CD4-positive, CD25-positive, alpha-beta regulatory T cell (primary cell): ENCODE results near the gene WNT5A. TPM values are rescaled to one million over a fixed set of nuclear protein-coding genes. Genes with fewer than 3 reads are reported as not detected.

Experiments
- ATAC-seq, 2 donors: fragments of 150-1000 bp; cut with Tn5 transposase; one replicate each; pipeline ENCODE4 v1.10.0; 2021; ENCODE audit warnings: low read depth in 2 of 2, moderate number of reproducible peaks in 2 of 2, moderate library complexity in 1 of 2
- DNase-seq, 3 donors: peaks; one replicate each; pipeline versions ENCODE4 v3.0.0 to v3.0.0-alpha.2; 2012 to 2022; ENCODE audit warnings: mixed read lengths in 1 of 3
- H3K27ac ChIP-seq: one replicate; pipeline ENCODE4 v1.7.0; 2013; ENCODE audit warnings: mild to moderate bottlenecking, low read length; ENCODE audit not compliant: insufficient read depth, poor library complexity, severe bottlenecking
- H3K27me3 ChIP-seq: one replicate; pipeline ENCODE4 v1.7.0; 2013; ENCODE audit warnings: low read length; ENCODE audit not compliant: control insufficient read depth, insufficient read depth
- H3K36me3 ChIP-seq: one replicate; pipeline ENCODE4 v1.7.0; 2013; ENCODE audit warnings: mild to moderate bottlenecking, low read length, moderate library complexity; ENCODE audit not compliant: control insufficient read depth, insufficient read depth
- H3K4me1 ChIP-seq: 2 replicates; pipeline ENCODE4 v1.7.0; 2013; ENCODE audit warnings: mild to moderate bottlenecking, low read length; ENCODE audit not compliant: insufficient read depth, control insufficient read depth, poor library complexity, severe bottlenecking
- H3K4me3 ChIP-seq: one replicate; pipeline ENCODE4 v1.7.0; 2013; ENCODE audit warnings: low read depth, mild to moderate bottlenecking, low read length, moderate library complexity
- H3K9me3 ChIP-seq, 2 experiments: 1 replicate in 1 of 2; 2 replicates in 1 of 2; pipeline ENCODE4 v1.7.0; 2013; ENCODE audit warnings: low read length in 2 of 2, mild to moderate bottlenecking in 1 of 2, moderate library complexity in 1 of 2; ENCODE audit not compliant: control insufficient read depth in 2 of 2
- H3K27ac Mint-ChIP-seq, 3 donors: one replicate each; pipeline ENCODE4 v1.8.0; 2020 to 2022; ENCODE audit warnings: mild to moderate bottlenecking in 3 of 3, mixed read lengths in 3 of 3, moderate library complexity in 2 of 3
- H3K27me3 Mint-ChIP-seq: one replicate; pipeline ENCODE4 v1.8.0; 2022; ENCODE audit warnings: mild to moderate bottlenecking, mixed read lengths
- H3K36me3 Mint-ChIP-seq: one replicate; pipeline ENCODE4 v1.8.0; 2020; ENCODE audit warnings: mixed read lengths
- H3K4me1 Mint-ChIP-seq, 4 donors: one replicate each; pipeline ENCODE4 v1.8.0; 2020 to 2022; ENCODE audit warnings: mixed read lengths in 4 of 4, mild to moderate bottlenecking in 1 of 4
- H3K4me3 Mint-ChIP-seq, 4 donors: one replicate each; pipeline ENCODE4 v1.8.0; 2020 to 2022; ENCODE audit warnings: mild to moderate bottlenecking in 4 of 4, mixed read lengths in 4 of 4, moderate library complexity in 3 of 4
- H3K9me3 Mint-ChIP-seq, 7 donors: one replicate each; pipeline ENCODE4 v1.8.0; 2020 to 2022; ENCODE audit warnings: mixed read lengths in 7 of 7, mild to moderate bottlenecking in 3 of 7, moderate library complexity in 2 of 7
- polyA plus RNA-seq, 4 donors: library from polyadenylated mRNA; unstranded; fragments of 300-500 nt; fragmentation: Illumina TruSeq; gene quantifications; one replicate each; pipeline ENCODE4 v1.2.3, GENCODE V29; 2021
- total RNA-seq: library from RNA; stranded (reverse); gene quantifications from one replicate; pipeline ENCODE4 v1.2.3, GENCODE V29; 2022

Gene WNT5A
- total and polyA plus RNA-seq, 5 donors from 2014 or later, result not detected

GRCh38 chr3:55484191-55484689, 2.9 kb downstream of the WNT5A start:
- Histone ChIP-seq H3K27me3 (peaks cover 14% of the 10 kb centered on the region), H3K36me3 (no peaks in the 10 kb centered on the region), H3K4me3 (no peak overlapping the region), H3K4me1 (peaks cover 3% of the 10 kb centered on the region), H3K9me3 (no peaks in the 10 kb centered on the region), H3K27ac (no peak overlapping the region)
- peaks cover 0 to 4% (median 0%) of the 10 kb centered on the region in 7 donors for H3K9me3 Mint-ChIP-seq
- H3K36me3 Mint-ChIP-seq, result no peaks in the 10 kb centered on the region
- no peak overlapping the region for H3K4me3 Mint-ChIP-seq
- peaks cover 0 to 13% (median 6%) of the 10 kb centered on the region in 4 donors for H3K4me1 Mint-ChIP-seq
- H3K27me3 Mint-ChIP-seq, result peaks cover 81% of the 10 kb centered on the region
- ATAC-seq, result no peak
- DNase-seq, result no peak
- H3K27ac Mint-ChIP-seq, result peak overlapping the region in 1 of 3 donors; percentile 60

GRCh38 chr3:55483196-55484095, 3.7 kb downstream of the WNT5A start:
- Mint-ChIP-seq H3K9me3 (peaks cover 0 to 4% (median 0%) of the 10 kb centered on the region in 7 donors), H3K4me3 (no peak overlapping the region), H3K36me3 (no peaks in the 10 kb centered on the region), H3K4me1 (peaks cover 0 to 13% (median 6%) of the 10 kb centered on the region in 4 donors), H3K27ac (peak overlapping the region in 1 of 3 donors; percentile 60), H3K27me3 (peaks cover 77% of the 10 kb centered on the region)
- DNase-seq (no peak), ATAC-seq (no peak)
- H3K9me3 ChIP-seq, result no peaks in the 10 kb centered on the region
- no peak overlapping the region for H3K27ac ChIP-seq
- peaks cover 12% of the 10 kb centered on the region for H3K27me3 ChIP-seq
- no peak overlapping the region for H3K4me3 ChIP-seq
- H3K4me1 ChIP-seq, result peaks cover 3% of the 10 kb centered on the region
- H3K36me3 ChIP-seq, result no peaks in the 10 kb centered on the region

- no peaks in the 10 kb centered on the region for H3K9me3 ChIP-seq
- no peak overlapping the region for H3K4me3 ChIP-seq
- ATAC-seq (no peak), DNase-seq (no peak)
- peaks cover 0 to 13% (median 6%) of the 10 kb centered on the region in 4 donors for H3K4me1 Mint-ChIP-seq
- peaks cover 14% of the 10 kb centered on the region for H3K27me3 ChIP-seq
- no peak overlapping the region for H3K4me3 Mint-ChIP-seq
- no peak overlapping the region for H3K27ac Mint-ChIP-seq
- H3K4me1 ChIP-seq, result no peaks in the 10 kb centered on the region
- peaks cover 79% of the 10 kb centered on the region for H3K27me3 Mint-ChIP-seq
- peaks cover 0 to 4% (median 0%) of the 10 kb centered on the region in 7 donors for H3K9me3 Mint-ChIP-seq
- no peak overlapping the region for H3K27ac ChIP-seq
- H3K36me3 ChIP-seq, result no peaks in the 10 kb centered on the region
- H3K36me3 Mint-ChIP-seq, result no peaks in the 10 kb centered on the region
Measured at GRCh38 chr3:55482496-55483195, 4.5 kb downstream of the WNT5A start.

GRCh38 chr3:55481744-55482495, 5.2 kb downstream of the WNT5A start:
- peaks cover 0 to 13% (median 6%) of the 10 kb centered on the region in 4 donors for H3K4me1 Mint-ChIP-seq
- peaks cover 74% of the 10 kb centered on the region for H3K27me3 Mint-ChIP-seq
- DNase-seq (no peak), ATAC-seq (no peak)
- no peaks in the 10 kb centered on the region for H3K36me3 Mint-ChIP-seq
- H3K27ac Mint-ChIP-seq, result no peak overlapping the region
- H3K4me3 ChIP-seq, result no peak overlapping the region
- H3K27ac ChIP-seq, result no peak overlapping the region
- H3K4me3 Mint-ChIP-seq, result no peak overlapping the region
- H3K9me3 Mint-ChIP-seq, result peaks cover 0 to 4% (median 0%) of the 10 kb centered on the region in 7 donors
- no peaks in the 10 kb centered on the region for H3K36me3 ChIP-seq
- H3K9me3 ChIP-seq, result no peaks in the 10 kb centered on the region
- no peaks in the 10 kb centered on the region for H3K4me1 ChIP-seq
- peaks cover 14% of the 10 kb centered on the region for H3K27me3 ChIP-seq

GRCh38 chr3:55480911-55481743, 6.0 kb downstream of the WNT5A start:
- H3K4me3 ChIP-seq, result no peak overlapping the region

GRCh38 chr3:55477306-55478303, 9.5 kb downstream of the WNT5A start:
- H3K27me3 Mint-ChIP-seq, result peaks cover 35% of the 10 kb centered on the region
- H3K27ac Mint-ChIP-seq, result no peak overlapping the region
- H3K27ac ChIP-seq, result no peak overlapping the region
- peaks cover 0 to 2% (median 0%) of the 10 kb centered on the region in 7 donors for H3K9me3 Mint-ChIP-seq
- no peaks in the 10 kb centered on the region for H3K4me1 Mint-ChIP-seq
- H3K4me1 ChIP-seq, result no peaks in the 10 kb centered on the region
- no peak overlapping the region for H3K4me3 Mint-ChIP-seq
- ATAC-seq, result no peak
- no peaks in the 10 kb centered on the region for H3K36me3 Mint-ChIP-seq
- H3K4me3 ChIP-seq, result no peak overlapping the region
- H3K36me3 ChIP-seq, result no peaks in the 10 kb centered on the region
- no peak for DNase-seq
- no peaks in the 10 kb centered on the region for H3K9me3 ChIP-seq
- peaks cover 13% of the 10 kb centered on the region for H3K27me3 ChIP-seq

More at GRCh38 chr3:55480911-55481743, 6.0 kb downstream of the WNT5A start:
- Histone ChIP-seq H3K27me3 (peaks cover 14% of the 10 kb centered on the region), H3K36me3 (no peaks in the 10 kb centered on the region), H3K9me3 (no peaks in the 10 kb centered on the region), H3K27ac (no peak overlapping the region), H3K4me1 (no peaks in the 10 kb centered on the region)
- peaks cover 66% of the 10 kb centered on the region for H3K27me3 Mint-ChIP-seq
- no peak overlapping the region for H3K4me3 Mint-ChIP-seq
- peaks cover 0 to 4% (median 0%) of the 10 kb centered on the region in 7 donors for H3K9me3 Mint-ChIP-seq
- H3K27ac Mint-ChIP-seq, result no peak overlapping the region
- DNase-seq, result no peak
- no peak for ATAC-seq
- H3K4me1 Mint-ChIP-seq, result peaks cover 0 to 8% (median 2%) of the 10 kb centered on the region in 4 donors
- no peaks in the 10 kb centered on the region for H3K36me3 Mint-ChIP-seq
